Nephron (organoid): Measurements from ENCODE around the gene MUC5AC.

Experiments
- H3K27ac Mint-ChIP-seq, 3 experiments: 2 replicates each; pipeline ENCODE4 v1.8.0; 2020; ENCODE audit warnings: mixed read lengths in 3 of 3, mild to moderate bottlenecking in 2 of 3, moderate library complexity in 1 of 3
- H3K27me3 Mint-ChIP-seq: 2 replicates; pipeline ENCODE4 v1.8.0; 2021; ENCODE audit warnings: low read depth, mild to moderate bottlenecking, moderate library complexity, mixed read lengths
- H3K36me3 Mint-ChIP-seq: 2 replicates; pipeline ENCODE4 v1.8.0; 2020; ENCODE audit warnings: low read depth, mixed read lengths
- H3K4me1 Mint-ChIP-seq: 2 replicates; pipeline ENCODE4 v1.8.0; 2020; ENCODE audit warnings: mixed read lengths
- H3K4me3 Mint-ChIP-seq, 3 experiments: 2 replicates each; pipeline ENCODE4 v1.8.0; 2020; ENCODE audit warnings: mild to moderate bottlenecking in 3 of 3, mixed read lengths in 3 of 3, moderate library complexity in 2 of 3
- H3K9me3 Mint-ChIP-seq: 2 replicates; pipeline ENCODE4 v1.8.0; 2020; ENCODE audit warnings: mixed read lengths
- TF ChIP-seq, protein P1 (sequence below), 3 experiments: fragments of 200-600 bp; sonication (generic); IDR thresholded peaks; one replicate each; pipeline ENCODE4 v1.5.0; 2021; ENCODE audit warnings: antibody characterized with exemption in 3 of 3; ENCODE audit not compliant: unreplicated experiment in 3 of 3

The MUC5AC gene

DNA sequence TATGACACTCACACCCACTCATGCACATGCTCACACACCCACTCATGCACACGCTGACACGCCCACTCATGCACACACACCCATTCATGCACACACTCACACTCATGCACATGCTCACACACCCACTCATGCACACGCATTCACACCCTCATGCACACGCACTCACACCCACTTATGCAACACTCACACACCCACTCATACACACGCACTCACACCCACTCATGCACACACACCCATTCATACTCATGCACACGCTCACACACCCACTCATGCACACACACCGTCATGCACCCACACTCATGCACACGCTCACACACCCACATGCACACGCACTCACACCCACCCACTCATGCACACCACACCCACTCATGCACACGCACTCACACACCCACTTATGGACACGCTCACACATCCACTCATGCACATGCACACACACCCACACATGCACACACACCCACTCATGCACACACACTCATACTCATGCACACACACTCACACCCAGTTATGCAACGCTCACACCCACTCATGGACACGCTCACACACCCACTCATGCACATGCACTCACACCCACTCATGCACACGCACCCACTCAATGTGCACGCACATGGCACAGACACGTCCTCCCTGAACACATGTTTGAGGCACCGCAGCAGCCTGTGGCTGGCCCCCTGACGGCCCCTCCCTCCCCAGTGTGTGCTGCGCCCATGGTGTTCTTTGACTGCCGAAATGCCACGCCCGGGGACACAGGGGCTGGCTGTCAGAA, 17.9 kb downstream of the MUC5AC start:
- Mint-ChIP-seq H3K27ac (no peak overlapping the region), H3K4me1 (no peaks in the 10 kb centered on the region), H3K36me3 (peaks cover 8% of the 10 kb centered on the region), H3K27me3 (peaks cover 9% of the 10 kb centered on the region), H3K9me3 (peaks cover 8% of the 10 kb centered on the region), H3K4me3 (no peak overlapping the region)
- TF ChIP-seq, protein P1, sequence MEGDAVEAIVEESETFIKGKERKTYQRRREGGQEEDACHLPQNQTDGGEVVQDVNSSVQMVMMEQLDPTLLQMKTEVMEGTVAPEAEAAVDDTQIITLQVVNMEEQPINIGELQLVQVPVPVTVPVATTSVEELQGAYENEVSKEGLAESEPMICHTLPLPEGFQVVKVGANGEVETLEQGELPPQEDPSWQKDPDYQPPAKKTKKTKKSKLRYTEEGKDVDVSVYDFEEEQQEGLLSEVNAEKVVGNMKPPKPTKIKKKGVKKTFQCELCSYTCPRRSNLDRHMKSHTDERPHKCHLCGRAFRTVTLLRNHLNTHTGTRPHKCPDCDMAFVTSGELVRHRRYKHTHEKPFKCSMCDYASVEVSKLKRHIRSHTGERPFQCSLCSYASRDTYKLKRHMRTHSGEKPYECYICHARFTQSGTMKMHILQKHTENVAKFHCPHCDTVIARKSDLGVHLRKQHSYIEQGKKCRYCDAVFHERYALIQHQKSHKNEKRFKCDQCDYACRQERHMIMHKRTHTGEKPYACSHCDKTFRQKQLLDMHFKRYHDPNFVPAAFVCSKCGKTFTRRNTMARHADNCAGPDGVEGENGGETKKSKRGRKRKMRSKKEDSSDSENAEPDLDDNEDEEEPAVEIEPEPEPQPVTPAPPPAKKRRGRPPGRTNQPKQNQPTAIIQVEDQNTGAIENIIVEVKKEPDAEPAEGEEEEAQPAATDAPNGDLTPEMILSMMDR (IDR thresholded peaks at IDR 0.05; ENCODE audit: unreplicated experiment in 3 of 3), result no peak

GRCh38 chr11:1176224-1177019, 18.7 kb downstream of the MUC5AC start:
- Mint-ChIP-seq H3K4me3 (no peak overlapping the region), H3K9me3 (peaks cover 4% of the 10 kb centered on the region), H3K27me3 (peaks cover 6% of the 10 kb centered on the region), H3K27ac (no peak overlapping the region), H3K4me1 (no peaks in the 10 kb centered on the region), H3K36me3 (peaks cover 3% of the 10 kb centered on the region)
- TF ChIP-seq, protein P1 (IDR thresholded peaks at IDR 0.05; ENCODE audit: unreplicated experiment in 3 of 3), result no peak

GRCh38 chr11:1177020-1177770, 19.4 kb downstream of the MUC5AC start:
- TF ChIP-seq, protein P1 (IDR thresholded peaks at IDR 0.05; ENCODE audit: unreplicated experiment in 3 of 3), result no peak
- Mint-ChIP-seq H3K27ac (no peak overlapping the region), H3K4me3 (no peak overlapping the region), H3K27me3 (peaks cover 6% of the 10 kb centered on the region), H3K9me3 (peaks cover 4% of the 10 kb centered on the region), H3K4me1 (no peaks in the 10 kb centered on the region), H3K36me3 (peaks cover 3% of the 10 kb centered on the region)

DNA sequence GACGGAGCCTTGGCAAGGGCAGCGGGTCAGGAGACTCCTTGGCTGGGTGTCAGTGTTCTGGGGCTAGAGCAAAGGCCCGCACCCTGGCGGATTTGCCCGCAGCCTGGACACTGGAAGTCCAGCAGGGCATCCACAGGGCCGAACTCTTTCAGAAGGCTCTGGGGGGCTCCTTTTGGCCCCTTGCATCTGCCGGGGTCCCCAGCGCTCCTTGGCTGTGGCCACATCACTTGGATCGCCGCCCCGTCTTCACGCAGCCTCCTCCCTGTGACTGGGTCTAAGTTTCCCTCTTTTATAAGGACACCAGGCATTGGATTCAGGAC, 20.0 kb downstream of the MUC5AC start:
- Mint-ChIP-seq H3K27ac (no peak overlapping the region), H3K4me1 (no peaks in the 10 kb centered on the region), H3K9me3 (peaks cover 4% of the 10 kb centered on the region), H3K27me3 (peaks cover 6% of the 10 kb centered on the region), H3K36me3 (peaks cover 3% of the 10 kb centered on the region), H3K4me3 (no peak overlapping the region)
- TF ChIP-seq, protein P1 (IDR thresholded peaks at IDR 0.05; ENCODE audit: unreplicated experiment in 3 of 3), result no peak

DNA sequence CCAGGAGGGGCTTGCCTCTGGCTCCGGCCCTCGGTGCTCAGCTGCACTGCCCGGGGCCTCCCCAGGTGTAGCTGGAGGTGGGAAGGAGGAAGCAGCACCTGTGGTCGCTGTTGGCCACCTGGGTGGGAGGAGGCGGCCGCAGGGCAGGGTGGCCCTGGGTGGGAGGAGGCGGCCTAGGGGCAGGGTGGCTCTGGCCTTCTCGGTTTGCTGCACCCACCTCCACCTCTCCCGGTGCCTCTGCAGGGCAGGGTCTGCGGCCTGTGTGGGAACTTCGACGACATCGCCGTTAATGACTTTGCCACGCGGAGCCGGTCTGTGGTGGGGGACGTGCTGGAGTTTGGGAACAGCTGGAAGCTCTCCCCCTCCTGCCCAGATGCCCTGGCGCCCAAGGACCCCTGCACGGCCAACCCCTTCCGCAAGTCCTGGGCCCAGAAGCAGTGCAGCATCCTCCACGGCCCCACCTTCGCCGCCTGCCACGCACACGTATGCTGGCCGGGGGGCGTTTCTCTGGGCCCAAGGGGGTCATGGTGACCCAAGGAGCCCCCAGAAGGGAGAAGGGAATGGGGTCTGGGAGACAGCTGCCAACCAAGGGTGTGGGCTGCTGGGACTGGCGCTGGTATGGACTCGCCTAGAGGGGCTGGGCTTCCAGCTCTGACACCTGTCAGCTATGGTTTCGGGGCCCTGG, 20.6 kb downstream of the MUC5AC start:
- TF ChIP-seq, protein P1 (IDR thresholded peaks at IDR 0.05; ENCODE audit: unreplicated experiment in 3 of 3), result no peak
- Mint-ChIP-seq H3K27ac (no peak overlapping the region), H3K4me3 (no peak overlapping the region), H3K9me3 (peaks cover 4% of the 10 kb centered on the region), H3K27me3 (peaks cover 6% of the 10 kb centered on the region), H3K36me3 (peaks cover 3% of the 10 kb centered on the region), H3K4me1 (no peaks in the 10 kb centered on the region)
